Neural cell (in vitro differentiated cells): ENCODE data around the gene TNK2. TPM values are rescaled to one million over a fixed set of nuclear protein-coding genes. Genes with fewer than 3 reads are reported as not detected.

Experiments
- H2AFZ ChIP-seq: fragments of 200-600, 300-800 bp; sonication (generic), shearing (Covaris generic); 2 replicates; pipeline ENCODE4 v1.6.0; 2014; ENCODE audit warnings: low read depth, mild to moderate bottlenecking, antibody characterized with exemption, low read length, moderate library complexity
- H3F3A ChIP-seq: fragments of 200-600 bp; shearing (Covaris generic); 2 replicates; pipeline ENCODE4 v1.6.1; 2016; ENCODE audit warnings: mild to moderate bottlenecking, moderate library complexity, mixed read lengths, antibody characterized with exemption, low read length; ENCODE audit not compliant: insufficient read depth, poor library complexity, severe bottlenecking
- H3K27ac ChIP-seq: fragments of 200-600, 300-800 bp; sonication (generic), shearing (Covaris generic); 2 replicates; pipeline ENCODE4 v1.5.1; 2014; ENCODE audit warnings: mild to moderate bottlenecking, low read length, moderate library complexity
- H3K27me3 ChIP-seq: fragments of 300-800, 200-600 bp; sonication (generic), shearing (Covaris generic); 2 replicates; pipeline ENCODE4 v1.6.0; 2014; ENCODE audit warnings: mild to moderate bottlenecking, low read depth, low read length, moderate library complexity; ENCODE audit not compliant: insufficient read depth
- H3K36me3 ChIP-seq: fragments of 300-800, 200-600 bp; sonication (generic), shearing (Covaris generic); 2 replicates; pipeline ENCODE4 v1.5.1; 2014; ENCODE audit warnings: mild to moderate bottlenecking, antibody characterized with exemption, low read length, moderate library complexity; ENCODE audit not compliant: insufficient read depth
- H3K4me2 ChIP-seq: fragments of 300-800, 200-600 bp; sonication (generic), shearing (Covaris generic); 2 replicates; pipeline ENCODE4 v1.6.0; 2014; ENCODE audit warnings: mild to moderate bottlenecking, low read length
- H3K4me3 ChIP-seq: fragments of 300-800, 200-600 bp; sonication (generic), shearing (Covaris generic); 2 replicates; pipeline ENCODE4 v1.5.1; 2014; ENCODE audit warnings: mild to moderate bottlenecking, low read length, moderate library complexity
- H3K79me2 ChIP-seq: fragments of 200-600 bp; shearing (Covaris generic); replicated peaks from 2 replicates; pipeline ENCODE4 v1.6.0; 2014; ENCODE audit warnings: mild to moderate bottlenecking, low read length, moderate library complexity; ENCODE audit not compliant: insufficient read depth
- H3K9ac ChIP-seq: fragments of 300-800, 200-600 bp; sonication (generic), shearing (Covaris generic); 2 replicates; pipeline ENCODE4 v1.6.1; 2016; ENCODE audit warnings: mild to moderate bottlenecking, low read length, mixed read lengths
- H3K9me2 ChIP-seq: fragments of 200-600 bp; shearing (Covaris generic); 2 replicates; pipeline ENCODE4 v1.6.1; 2016; ENCODE audit warnings: mild to moderate bottlenecking, low read length, mixed read lengths; ENCODE audit not compliant: insufficient read depth
- H3K9me3 ChIP-seq: fragments of 200-600, 300-800 bp; sonication (generic), shearing (Covaris generic); 2 replicates; pipeline ENCODE4 v1.6.1; 2016; ENCODE audit warnings: mild to moderate bottlenecking, mixed run types, low read length, moderate library complexity, mixed read lengths
- H4K20me1 ChIP-seq: fragments of 200-600 bp; shearing (Covaris generic); 2 replicates; pipeline ENCODE4 v1.6.1; 2016; ENCODE audit warnings: mild to moderate bottlenecking, mixed run types; ENCODE audit not compliant: insufficient read depth
- EP300 ChIP-seq: fragments of 450-650 bp; conservative IDR thresholded peaks from 2 replicates; pipeline ENCODE4 v1.6.1; 2014; ENCODE audit warnings: antibody characterized with exemption, mild to moderate bottlenecking, moderate library complexity; ENCODE audit not compliant: poor library complexity, severe bottlenecking
- EZH2 ChIP-seq: fragments of 200-600, 300-800 bp; shearing (Covaris generic), sonication (generic); IDR thresholded peaks from 2 replicates; pipeline ENCODE4 v1.6.1; 2014; ENCODE audit warnings: antibody characterized with exemption, low read length, borderline replicate concordance, mild to moderate bottlenecking; ENCODE audit not compliant: insufficient read depth, poor library complexity, severe bottlenecking
- MXI1 ChIP-seq: fragments of 450-650 bp; conservative IDR thresholded peaks from 2 replicates; pipeline ENCODE4 v1.6.1; 2014; ENCODE audit warnings: antibody characterized with exemption, mild to moderate bottlenecking; ENCODE audit not compliant: poor library complexity, severe bottlenecking
- POLR2AphosphoS5 ChIP-seq: IDR thresholded peaks from 2 replicates; pipeline ENCODE4 v1.6.1; 2012
- RAD21 ChIP-seq: fragments of 450-650 bp; conservative IDR thresholded peaks from 2 replicates; pipeline ENCODE4 v1.6.1; 2014; ENCODE audit warnings: antibody characterized with exemption, mild to moderate bottlenecking, moderate library complexity
- REST ChIP-seq: IDR thresholded peaks from 2 replicates; pipeline ENCODE4 v1.6.1; 2012; ENCODE audit warnings: borderline replicate concordance
- SMC3 ChIP-seq: fragments of 450-650 bp; conservative IDR thresholded peaks from 2 replicates; pipeline ENCODE4 v1.6.1; 2014; ENCODE audit warnings: antibody characterized with exemption, mild to moderate bottlenecking, moderate library complexity; ENCODE audit not compliant: poor library complexity
- TAF1 ChIP-seq: IDR thresholded peaks from 2 replicates; pipeline ENCODE4 v1.6.1; 2012; ENCODE audit warnings: low read depth
- polyA plus RNA-seq: library from polyadenylated mRNA; depleted of rRNA; stranded (reverse); fragments of >200 nt; gene quantifications from 2 replicates; pipeline ENCODE4 v1.2.3, GENCODE V29; 2014
- TF ChIP-seq, protein P1 (sequence below): fragments of 450-650 bp; IDR thresholded peaks from 2 replicates; pipeline ENCODE4 v1.5.1; 2014; ENCODE audit warnings: antibody characterized with exemption, mild to moderate bottlenecking, moderate library complexity; ENCODE audit not compliant: poor library complexity, severe bottlenecking

Gene TNK2
- polyA plus RNA-seq, 1 donor from 2014 or later: 16.3 TPM

DNA sequence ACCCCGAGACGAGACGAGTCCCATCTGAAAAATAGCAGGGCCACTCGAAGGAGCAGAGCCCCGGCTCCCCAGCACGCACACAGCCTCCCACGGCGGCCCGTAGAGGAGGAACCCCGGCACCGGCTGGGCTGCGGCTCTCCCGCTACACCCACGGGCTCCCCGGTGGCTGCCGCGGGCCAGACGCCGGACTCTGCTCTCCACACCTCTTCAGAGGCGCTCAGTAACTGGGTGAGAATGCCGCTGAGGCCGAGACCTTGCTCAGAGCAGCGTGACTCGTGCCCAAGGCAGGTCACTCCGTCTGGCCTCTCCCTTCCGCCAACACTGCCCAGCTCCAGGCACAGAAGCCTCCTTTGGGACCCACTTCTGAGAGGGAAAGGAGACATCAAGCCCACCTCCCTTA lies 34.4 kb downstream of the TNK2 start:
- Histone ChIP-seq H3K36me3 (no peaks in the 10 kb centered on the region), H3K4me2 (no peak overlapping the region), H2AFZ (no peak overlapping the region), H4K20me1 (no peaks in the 10 kb centered on the region), H3K27me3 (no peaks in the 10 kb centered on the region), H3K27ac (no peak overlapping the region), H3K4me3 (no peak overlapping the region), H3F3A (no peaks in the 10 kb centered on the region), H3K79me2 (no peaks in the 10 kb centered on the region), H3K9ac (no peak overlapping the region), H3K9me2 (no peaks in the 10 kb centered on the region), H3K9me3 (no peaks in the 10 kb centered on the region)
- no peak for TF ChIP-seq TAF1
- TF ChIP-seq POLR2AphosphoS5: no peak
- TF ChIP-seq EP300: no peak
- TF ChIP-seq, protein P1, sequence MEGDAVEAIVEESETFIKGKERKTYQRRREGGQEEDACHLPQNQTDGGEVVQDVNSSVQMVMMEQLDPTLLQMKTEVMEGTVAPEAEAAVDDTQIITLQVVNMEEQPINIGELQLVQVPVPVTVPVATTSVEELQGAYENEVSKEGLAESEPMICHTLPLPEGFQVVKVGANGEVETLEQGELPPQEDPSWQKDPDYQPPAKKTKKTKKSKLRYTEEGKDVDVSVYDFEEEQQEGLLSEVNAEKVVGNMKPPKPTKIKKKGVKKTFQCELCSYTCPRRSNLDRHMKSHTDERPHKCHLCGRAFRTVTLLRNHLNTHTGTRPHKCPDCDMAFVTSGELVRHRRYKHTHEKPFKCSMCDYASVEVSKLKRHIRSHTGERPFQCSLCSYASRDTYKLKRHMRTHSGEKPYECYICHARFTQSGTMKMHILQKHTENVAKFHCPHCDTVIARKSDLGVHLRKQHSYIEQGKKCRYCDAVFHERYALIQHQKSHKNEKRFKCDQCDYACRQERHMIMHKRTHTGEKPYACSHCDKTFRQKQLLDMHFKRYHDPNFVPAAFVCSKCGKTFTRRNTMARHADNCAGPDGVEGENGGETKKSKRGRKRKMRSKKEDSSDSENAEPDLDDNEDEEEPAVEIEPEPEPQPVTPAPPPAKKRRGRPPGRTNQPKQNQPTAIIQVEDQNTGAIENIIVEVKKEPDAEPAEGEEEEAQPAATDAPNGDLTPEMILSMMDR: no peak
- no peak for TF ChIP-seq EZH2
- no peak for TF ChIP-seq RAD21
- no peak for TF ChIP-seq SMC3
- TF ChIP-seq REST: no peak
- TF ChIP-seq MXI1: no peak

DNA sequence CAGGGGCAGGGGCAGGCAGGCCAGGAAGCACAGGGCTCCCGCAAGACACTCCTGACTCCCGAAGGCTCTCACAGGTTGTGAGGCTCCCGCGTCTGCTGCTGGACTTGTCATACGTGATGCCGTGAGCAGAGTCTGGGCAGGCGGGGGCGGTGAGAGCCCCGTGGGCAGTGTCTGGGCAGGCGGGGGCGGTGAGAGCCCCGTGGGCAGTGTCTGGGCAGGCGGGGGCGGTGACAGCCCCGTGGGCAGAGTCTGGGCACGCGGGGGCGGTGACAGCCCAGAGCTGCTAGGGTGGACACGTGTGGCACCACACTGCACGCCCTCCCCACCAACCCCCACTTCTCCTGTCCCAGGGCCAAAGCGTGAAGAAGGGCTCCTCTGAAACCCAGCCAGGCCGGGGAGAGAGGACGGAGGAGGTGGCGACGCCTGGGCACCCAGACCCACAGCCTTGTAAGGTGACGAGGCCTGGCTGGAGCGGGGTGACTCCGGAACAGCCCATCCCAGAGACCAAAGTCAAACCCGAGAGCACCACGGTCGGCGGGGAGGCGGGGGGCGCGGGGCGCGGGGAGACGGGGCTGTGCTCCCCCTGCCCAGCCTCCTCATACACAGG lies 35.0 kb downstream of the TNK2 start:
- H3K9me2 ChIP-seq: no peaks in the 10 kb centered on the region
- H3K4me2 ChIP-seq: no peak overlapping the region
- no peaks in the 10 kb centered on the region for H3K36me3 ChIP-seq
- H2AFZ ChIP-seq: no peak overlapping the region
- H4K20me1 ChIP-seq: no peaks in the 10 kb centered on the region
- H3K9me3 ChIP-seq: no peaks in the 10 kb centered on the region
- TF ChIP-seq POLR2AphosphoS5 (no peak), TAF1 (no peak), MXI1 (no peak), SMC3 (no peak), EP300 (no peak), RAD21 (no peak), REST (no peak), EZH2 (no peak)
- TF ChIP-seq, protein P1: no peak
- no peak overlapping the region for H3K4me3 ChIP-seq
- no peak overlapping the region for H3K9ac ChIP-seq
- H3K27me3 ChIP-seq: no peaks in the 10 kb centered on the region
- H3K27ac ChIP-seq: no peak overlapping the region
- no peaks in the 10 kb centered on the region for H3F3A ChIP-seq
- H3K79me2 ChIP-seq: no peaks in the 10 kb centered on the region
